PFSK-1 (cell line): Measurements from ENCODE around the gene EIF4A2.

Experiments used
- POLR2AphosphoS5 ChIP-seq: IDR thresholded peaks from 2 replicates; pipeline ENCODE4 v1.6.1; 2012; ENCODE audit warnings: low read depth, mild to moderate bottlenecking, control low read depth, low read length, moderate library complexity
- REST ChIP-seq, 2 experiments: IDR thresholded peaks; 2 replicates each; pipeline versions ENCODE4 v1.6.1 to v1.8.0; 2011 to 2012; ENCODE audit warnings: low read depth in 2 of 2, low read length in 2 of 2, control low read depth in 1 of 2, inconsistent platforms in 1 of 2, mild to moderate bottlenecking in 1 of 2, moderate library complexity in 1 of 2; ENCODE audit not compliant: insufficient read depth in 1 of 2
- SIN3A ChIP-seq: IDR thresholded peaks from 2 replicates; pipeline ENCODE4 v1.6.1; 2012; ENCODE audit warnings: mild to moderate bottlenecking, low read length, moderate library complexity, borderline replicate concordance; ENCODE audit not compliant: insufficient read depth

- TF ChIP-seq SIN3A (no peak; the same call in 1 of the 2 replicates), POLR2AphosphoS5 (no peak), REST (IDR thresholded peaks at IDR 0.05; ENCODE audit: insufficient read depth in 1 of 2, low read depth in 2 of 2, low read length in 2 of 2) (no peak)
Observed at GRCh38 chr3:186789554-186790260, 6.3 kb downstream of the EIF4A2 start.
